Measurements from ENCODE around the gene TRIM46.

The TRIM46 gene

GRCh38 chr1:155182052-155182550 lies 8.5 kb downstream of the TRIM46 start:
- H3K27me3 ChIP-seq (ENCODE audit: insufficient read depth, poor library complexity, severe bottlenecking) = no peaks in the 10 kb centered on the region
- no peak overlapping the region for H3K27ac ChIP-seq (replicated peaks)
- TF ChIP-seq POLR2AphosphoS5 (IDR thresholded peaks at IDR 0.05; ENCODE audit: low read depth) (no peak), REST (IDR thresholded peaks at IDR 0.05; ENCODE audit: insufficient replicate concordance, low read depth) (no peak), SPI1 (IDR thresholded peaks at IDR 0.05; ENCODE audit: borderline replicate concordance, low read depth) (no peak)
- H3K4me3 ChIP-seq (replicated peaks; ENCODE audit: insufficient read depth, low read length) = no peak overlapping the region
- no peak for DNase-seq (ENCODE audit: low read depth in 1 of 2, low spot score in 1 of 2)

- Histone ChIP-seq H3K27me3 (ENCODE audit: insufficient read depth, poor library complexity, severe bottlenecking) (no peaks in the 10 kb centered on the region), H3K4me3 (replicated peaks; ENCODE audit: insufficient read depth, low read length) (no peak overlapping the region), H3K27ac (replicated peaks) (no peak overlapping the region)
- DNase-seq (ENCODE audit: low read depth in 1 of 2, low spot score in 1 of 2) = no peak
- TF ChIP-seq SPI1 (IDR thresholded peaks at IDR 0.05; ENCODE audit: borderline replicate concordance, low read depth) = no peak
- TF ChIP-seq GABPA (IDR thresholded peaks at IDR 0.05; ENCODE audit: low read depth) = no peak
- TF ChIP-seq POLR2AphosphoS5 (IDR thresholded peaks at IDR 0.05; ENCODE audit: low read depth) = no peak
- TF ChIP-seq, protein P1, sequence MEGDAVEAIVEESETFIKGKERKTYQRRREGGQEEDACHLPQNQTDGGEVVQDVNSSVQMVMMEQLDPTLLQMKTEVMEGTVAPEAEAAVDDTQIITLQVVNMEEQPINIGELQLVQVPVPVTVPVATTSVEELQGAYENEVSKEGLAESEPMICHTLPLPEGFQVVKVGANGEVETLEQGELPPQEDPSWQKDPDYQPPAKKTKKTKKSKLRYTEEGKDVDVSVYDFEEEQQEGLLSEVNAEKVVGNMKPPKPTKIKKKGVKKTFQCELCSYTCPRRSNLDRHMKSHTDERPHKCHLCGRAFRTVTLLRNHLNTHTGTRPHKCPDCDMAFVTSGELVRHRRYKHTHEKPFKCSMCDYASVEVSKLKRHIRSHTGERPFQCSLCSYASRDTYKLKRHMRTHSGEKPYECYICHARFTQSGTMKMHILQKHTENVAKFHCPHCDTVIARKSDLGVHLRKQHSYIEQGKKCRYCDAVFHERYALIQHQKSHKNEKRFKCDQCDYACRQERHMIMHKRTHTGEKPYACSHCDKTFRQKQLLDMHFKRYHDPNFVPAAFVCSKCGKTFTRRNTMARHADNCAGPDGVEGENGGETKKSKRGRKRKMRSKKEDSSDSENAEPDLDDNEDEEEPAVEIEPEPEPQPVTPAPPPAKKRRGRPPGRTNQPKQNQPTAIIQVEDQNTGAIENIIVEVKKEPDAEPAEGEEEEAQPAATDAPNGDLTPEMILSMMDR (IDR thresholded peaks at IDR 0.05; ENCODE audit: insufficient read depth, low read length) = no peak
- TF ChIP-seq REST (IDR thresholded peaks at IDR 0.05; ENCODE audit: insufficient replicate concordance, low read depth) = no peak
Measured at GRCh38 chr1:155183775-155184221, 10.1 kb downstream of the TRIM46 start.

GRCh38 chr1:155184351-155184811 lies 10.7 kb downstream of the TRIM46 start:
- DNase-seq (ENCODE audit: low read depth in 1 of 2, low spot score in 1 of 2) = no peak
- TF ChIP-seq, protein P1 (IDR thresholded peaks at IDR 0.05; ENCODE audit: insufficient read depth, low read length) = no peak
- TF ChIP-seq GABPA (IDR thresholded peaks at IDR 0.05; ENCODE audit: low read depth) (no peak), POLR2AphosphoS5 (IDR thresholded peaks at IDR 0.05; ENCODE audit: low read depth) (no peak), SPI1 (IDR thresholded peaks at IDR 0.05; ENCODE audit: borderline replicate concordance, low read depth) (no peak), REST (IDR thresholded peaks at IDR 0.05; ENCODE audit: insufficient replicate concordance, low read depth) (no peak)
- Histone ChIP-seq H3K27me3 (ENCODE audit: insufficient read depth, poor library complexity, severe bottlenecking) (no peaks in the 10 kb centered on the region), H3K27ac (replicated peaks) (no peak overlapping the region), H3K4me3 (replicated peaks; ENCODE audit: insufficient read depth, low read length) (no peak overlapping the region)
